ENCODE measurements around the gene ACYP2.

The ACYP2 gene

DNA sequence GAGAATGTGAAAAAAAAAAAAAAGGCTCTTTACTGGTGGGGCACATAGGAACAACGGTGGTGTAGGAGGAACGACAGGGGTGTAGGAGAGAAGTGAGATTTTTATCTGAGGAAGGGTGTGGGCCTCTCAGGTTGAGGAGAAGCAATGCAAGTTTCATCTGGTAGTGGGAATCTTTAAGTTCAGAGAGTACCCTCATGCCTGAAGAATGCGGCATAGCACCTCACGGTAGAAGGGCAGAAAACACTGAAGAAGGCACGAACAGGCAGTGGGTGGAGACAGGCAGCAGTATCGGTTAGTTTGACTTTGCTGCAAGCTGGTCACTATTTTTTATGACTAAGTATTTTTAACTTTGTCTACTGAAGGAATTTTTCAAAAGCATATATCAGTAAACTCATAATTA is 192.8 kb downstream of the ACYP2 start:
- DNase-seq (ENCODE audit: low read depth) = no peak
- TF ChIP-seq MYC (IDR thresholded peaks at IDR 0.05; ENCODE audit: low read depth, low read length) = no peak
- TF ChIP-seq, protein P1, sequence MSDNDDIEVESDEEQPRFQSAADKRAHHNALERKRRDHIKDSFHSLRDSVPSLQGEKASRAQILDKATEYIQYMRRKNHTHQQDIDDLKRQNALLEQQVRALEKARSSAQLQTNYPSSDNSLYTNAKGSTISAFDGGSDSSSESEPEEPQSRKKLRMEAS (IDR thresholded peaks at IDR 0.05; ENCODE audit: low read depth, low read length) = no peak
- TF ChIP-seq, protein P2, sequence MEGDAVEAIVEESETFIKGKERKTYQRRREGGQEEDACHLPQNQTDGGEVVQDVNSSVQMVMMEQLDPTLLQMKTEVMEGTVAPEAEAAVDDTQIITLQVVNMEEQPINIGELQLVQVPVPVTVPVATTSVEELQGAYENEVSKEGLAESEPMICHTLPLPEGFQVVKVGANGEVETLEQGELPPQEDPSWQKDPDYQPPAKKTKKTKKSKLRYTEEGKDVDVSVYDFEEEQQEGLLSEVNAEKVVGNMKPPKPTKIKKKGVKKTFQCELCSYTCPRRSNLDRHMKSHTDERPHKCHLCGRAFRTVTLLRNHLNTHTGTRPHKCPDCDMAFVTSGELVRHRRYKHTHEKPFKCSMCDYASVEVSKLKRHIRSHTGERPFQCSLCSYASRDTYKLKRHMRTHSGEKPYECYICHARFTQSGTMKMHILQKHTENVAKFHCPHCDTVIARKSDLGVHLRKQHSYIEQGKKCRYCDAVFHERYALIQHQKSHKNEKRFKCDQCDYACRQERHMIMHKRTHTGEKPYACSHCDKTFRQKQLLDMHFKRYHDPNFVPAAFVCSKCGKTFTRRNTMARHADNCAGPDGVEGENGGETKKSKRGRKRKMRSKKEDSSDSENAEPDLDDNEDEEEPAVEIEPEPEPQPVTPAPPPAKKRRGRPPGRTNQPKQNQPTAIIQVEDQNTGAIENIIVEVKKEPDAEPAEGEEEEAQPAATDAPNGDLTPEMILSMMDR (IDR thresholded peaks at IDR 0.05; ENCODE audit: low read depth, low read length) = no peak
- no peak for TF ChIP-seq POLR2A (IDR thresholded peaks at IDR 0.05; ENCODE audit: extremely low read depth, insufficient read length)
- H3K4me3 ChIP-seq (ENCODE audit: low read depth, low read length) = no peak overlapping the region

GRCh38 chr2:54308782-54309181 is 193.4 kb downstream of the ACYP2 start:
- DNase-seq (ENCODE audit: low read depth) = no peak
- TF ChIP-seq, protein P2 (IDR thresholded peaks at IDR 0.05; ENCODE audit: low read depth, low read length) = no peak
- TF ChIP-seq POLR2A (IDR thresholded peaks at IDR 0.05; ENCODE audit: extremely low read depth, insufficient read length) = no peak
- no peak for TF ChIP-seq MYC (IDR thresholded peaks at IDR 0.05; ENCODE audit: low read depth, low read length)
- TF ChIP-seq, protein P1 (IDR thresholded peaks at IDR 0.05; ENCODE audit: low read depth, low read length) = no peak
- H3K4me3 ChIP-seq (ENCODE audit: low read depth, low read length) = no peak overlapping the region

GRCh38 chr2:54310311-54310710 is 194.9 kb downstream of the ACYP2 start:
- TF ChIP-seq, protein P2 (IDR thresholded peaks at IDR 0.05; ENCODE audit: low read depth, low read length) = no peak
- TF ChIP-seq, protein P1 (IDR thresholded peaks at IDR 0.05; ENCODE audit: low read depth, low read length) = no peak
- TF ChIP-seq POLR2A (IDR thresholded peaks at IDR 0.05; ENCODE audit: extremely low read depth, insufficient read length) (no peak), MYC (IDR thresholded peaks at IDR 0.05; ENCODE audit: low read depth, low read length) (no peak)

GRCh38 chr2:54310961-54311360 is 195.5 kb downstream of the ACYP2 start:
- DNase-seq (ENCODE audit: low read depth) = no peak
- no peak for TF ChIP-seq POLR2A (IDR thresholded peaks at IDR 0.05; ENCODE audit: extremely low read depth, insufficient read length)
- TF ChIP-seq, protein P2 (IDR thresholded peaks at IDR 0.05; ENCODE audit: low read depth, low read length) = no peak
- TF ChIP-seq, protein P1 (IDR thresholded peaks at IDR 0.05; ENCODE audit: low read depth, low read length) = no peak
- H3K4me3 ChIP-seq (ENCODE audit: low read depth, low read length) = no peak overlapping the region

More at GRCh38 chr2:54310311-54310710, 194.9 kb downstream of the ACYP2 start:
- no peak for DNase-seq (ENCODE audit: low read depth)
- no peak overlapping the region for H3K4me3 ChIP-seq (ENCODE audit: low read depth, low read length)

DNA sequence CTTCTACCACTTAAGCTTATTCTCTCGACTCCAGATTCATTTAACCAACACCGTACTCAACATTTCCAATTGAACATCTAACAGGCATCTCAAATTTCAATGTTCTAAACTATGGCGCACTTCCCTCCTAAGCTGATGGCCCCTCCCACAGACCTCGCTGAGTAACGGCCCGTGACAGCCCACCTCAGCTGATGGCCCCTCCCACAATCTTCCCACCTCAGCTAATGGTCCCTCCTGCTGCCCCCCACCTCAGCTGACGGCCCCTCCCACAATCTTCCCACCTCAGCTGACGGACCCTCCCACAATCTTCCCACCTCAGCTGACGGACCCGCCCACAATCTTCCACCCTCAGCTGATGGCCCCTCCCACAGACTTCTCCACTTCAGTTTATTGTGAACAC is 197.7 kb downstream of the ACYP2 start:
- TF ChIP-seq, protein P2 (IDR thresholded peaks at IDR 0.05; ENCODE audit: low read depth, low read length) = no peak
- TF ChIP-seq POLR2A (IDR thresholded peaks at IDR 0.05; ENCODE audit: extremely low read depth, insufficient read length) (no peak), MYC (IDR thresholded peaks at IDR 0.05; ENCODE audit: low read depth, low read length) (no peak)
- TF ChIP-seq, protein P1 (IDR thresholded peaks at IDR 0.05; ENCODE audit: low read depth, low read length) = no peak
- no peak overlapping the region for H3K4me3 ChIP-seq (ENCODE audit: low read depth, low read length)
- DNase-seq (ENCODE audit: low read depth) = no peak

- TF ChIP-seq MYC (IDR thresholded peaks at IDR 0.05; ENCODE audit: low read depth, low read length) (no peak), POLR2A (IDR thresholded peaks at IDR 0.05; ENCODE audit: extremely low read depth, insufficient read length) (no peak)
- TF ChIP-seq, protein P1 (IDR thresholded peaks at IDR 0.05; ENCODE audit: low read depth, low read length) = no peak
- TF ChIP-seq, protein P2 (IDR thresholded peaks at IDR 0.05; ENCODE audit: low read depth, low read length) = no peak
- DNase-seq (ENCODE audit: low read depth) = no peak
- H3K4me3 ChIP-seq (ENCODE audit: low read depth, low read length) = no peak overlapping the region
Measured at GRCh38 chr2:54317973-54318372, 202.6 kb downstream of the ACYP2 start.

Data from NB4 (cell line).